WTC11 (cell line): ENCODE results near the gene GPLD1. TPM values are rescaled to one million over a fixed set of nuclear protein-coding genes. Genes with fewer than 3 reads are reported as not detected.

ENCODE experiments used
- ATAC-seq: fragments of 200-7000 bp; cut with Tn5 transposase; 2 replicates; pipeline ENCODE4 v1.10.0; 2021; ENCODE audit warnings: mild to moderate bottlenecking, moderate library complexity
- CTCF ChIA-PET: fragments of 300-600 bp; sonication (Branson Sonifier 250); formaldehyde crosslinking; loops from one replicate; lab custom pipeline; 2021; ENCODE audit warnings: antibody characterized with exemption; lab: Charles Lee
- POLR2A ChIA-PET: fragments of 350-600 bp; sonication (Branson Sonifier 250); formaldehyde crosslinking; loops from one replicate; lab custom pipeline; 2021; ENCODE audit warnings: antibody characterized with exemption; lab: Charles Lee
- DNase-seq: peaks from one replicate; pipeline ENCODE4 v3.0.0; 2021; ENCODE audit warnings: low spot score
- H3K27ac Mint-ChIP-seq: 2 replicates; pipeline ENCODE4 v1.8.0; 2021; ENCODE audit warnings: mixed read lengths
- H3K27me3 Mint-ChIP-seq: 2 replicates; pipeline ENCODE4 v1.8.0; 2021; ENCODE audit warnings: low read depth, mild to moderate bottlenecking, moderate library complexity, mixed read lengths
- H3K36me3 Mint-ChIP-seq: 2 replicates; pipeline ENCODE4 v1.8.0; 2021; ENCODE audit warnings: mixed read lengths
- H3K4me1 Mint-ChIP-seq: 2 replicates; pipeline ENCODE4 v1.8.0; 2022; ENCODE audit warnings: mixed read lengths
- H3K4me3 Mint-ChIP-seq: 2 replicates; pipeline ENCODE4 v1.8.0; 2021; ENCODE audit warnings: mild to moderate bottlenecking, moderate library complexity, mixed read lengths
- H3K9me3 Mint-ChIP-seq: 2 replicates; pipeline ENCODE4 v1.8.0; 2021; ENCODE audit warnings: mixed read lengths
- CBFB ChIP-seq: sonication (generic); formaldehyde crosslinking; IDR thresholded peaks from 2 replicates; pipeline ENCODE4 v1.8.1; 2022; ENCODE audit warnings: mild to moderate bottlenecking, low read depth, missing genetic modification reagents
- GABPB1 ChIP-seq: sonication (generic); formaldehyde crosslinking; IDR thresholded peaks from 2 replicates; pipeline ENCODE4 v1.8.1; 2023; ENCODE audit warnings: mild to moderate bottlenecking, missing genetic modification reagents
- GRHL2 ChIP-seq: fragments of 250-450 bp; sonication (Bioruptor Pico); IDR thresholded peaks from 2 replicates; pipeline ENCODE4 v1.8.0; 2022; ENCODE audit warnings: mild to moderate bottlenecking, moderate library complexity; ENCODE audit not compliant: insufficient replicate concordance, severe bottlenecking
- GTF2I ChIP-seq: fragments of 250-450 bp; sonication (Bioruptor Pico); conservative IDR thresholded peaks from 2 replicates; pipeline ENCODE4 v1.4.0; 2021; ENCODE audit warnings: mild to moderate bottlenecking
- MYBL2 ChIP-seq: sonication (generic); formaldehyde crosslinking; IDR thresholded peaks from 2 replicates; pipeline ENCODE4 v1.8.1; 2023; ENCODE audit warnings: mild to moderate bottlenecking, moderate library complexity, missing genetic modification reagents
- NFYB ChIP-seq: sonication (generic); formaldehyde crosslinking; conservative IDR thresholded peaks from 2 replicates; pipeline ENCODE4 v1.8.0; 2022; ENCODE audit warnings: low read depth, missing genetic modification reagents
- NR1H2 ChIP-seq: sonication (generic); formaldehyde crosslinking; IDR thresholded peaks from 2 replicates; pipeline ENCODE4 v1.9.0; 2021; ENCODE audit warnings: mild to moderate bottlenecking, moderate library complexity, missing genetic modification reagents
- NR2C2 ChIP-seq: sonication (generic); formaldehyde crosslinking; IDR thresholded peaks from 2 replicates; pipeline ENCODE4 v1.8.0; 2022; ENCODE audit warnings: mild to moderate bottlenecking, missing genetic modification reagents
- OVOL2 ChIP-seq: fragments of 250-450 bp; sonication (Bioruptor Pico); IDR thresholded peaks from 2 replicates; pipeline ENCODE4 v1.9.0; 2021; ENCODE audit warnings: mild to moderate bottlenecking, borderline replicate concordance
- SOX15 ChIP-seq: fragments of 250-450 bp; sonication (Bioruptor Pico); IDR thresholded peaks from 2 replicates; pipeline ENCODE4 v1.9.0; 2021; ENCODE audit warnings: mild to moderate bottlenecking
- TCF7 ChIP-seq: sonication (generic); formaldehyde crosslinking; IDR thresholded peaks from 2 replicates; pipeline ENCODE4 v1.8.0; 2022; ENCODE audit warnings: mild to moderate bottlenecking, low read depth, missing genetic modification reagents, moderate library complexity
- ZNF423 ChIP-seq: fragments of 250-450 bp; sonication (Bioruptor Pico); IDR thresholded peaks from 2 replicates; pipeline ENCODE4 v2.1.2; 2022; ENCODE audit warnings: mild to moderate bottlenecking, moderate library complexity
- total RNA-seq: library from RNA; stranded (reverse); gene quantifications from 3 replicates; pipeline ENCODE4 v1.2.3, GENCODE V29; 2021
- TF ChIP-seq, protein P1 (sequence below): fragments of 250-450 bp; sonication (Bioruptor Pico); IDR thresholded peaks from 2 replicates; pipeline ENCODE4 v1.9.0; 2021; ENCODE audit warnings: mild to moderate bottlenecking, borderline replicate concordance
- TF ChIP-seq, protein P2 (sequence below): sonication (generic); formaldehyde crosslinking; IDR thresholded peaks from 2 replicates; pipeline ENCODE4 v1.8.1; 2022; ENCODE audit warnings: low read depth, mild to moderate bottlenecking, moderate library complexity, missing genetic modification reagents, borderline replicate concordance
- TF ChIP-seq, protein P3 (sequence below): fragments of 250-450 bp; sonication (Bioruptor Pico); IDR thresholded peaks from 2 replicates; pipeline ENCODE4 v1.9.0; 2021; ENCODE audit warnings: mild to moderate bottlenecking
- TF ChIP-seq, protein P4 (sequence below): fragments of 250-450 bp; sonication (Bioruptor Pico); IDR thresholded peaks from 2 replicates; pipeline ENCODE4 v1.9.0; 2021; ENCODE audit warnings: moderate library complexity, mild to moderate bottlenecking, inconsistent platforms, borderline replicate concordance
- TF ChIP-seq, protein P5 (sequence below): sonication (generic); formaldehyde crosslinking; IDR thresholded peaks from 2 replicates; pipeline ENCODE4 v1.8.1; 2022; ENCODE audit warnings: missing genetic modification reagents, borderline replicate concordance
- TF ChIP-seq, protein P6 (sequence below): sonication (generic); formaldehyde crosslinking; IDR thresholded peaks from 2 replicates; pipeline ENCODE4 v1.8.0; 2023; ENCODE audit warnings: mild to moderate bottlenecking, missing genetic modification reagents

The GPLD1 gene
- total RNA-seq, 1 experiment from 2014 or later = 8.4 TPM

DNA sequence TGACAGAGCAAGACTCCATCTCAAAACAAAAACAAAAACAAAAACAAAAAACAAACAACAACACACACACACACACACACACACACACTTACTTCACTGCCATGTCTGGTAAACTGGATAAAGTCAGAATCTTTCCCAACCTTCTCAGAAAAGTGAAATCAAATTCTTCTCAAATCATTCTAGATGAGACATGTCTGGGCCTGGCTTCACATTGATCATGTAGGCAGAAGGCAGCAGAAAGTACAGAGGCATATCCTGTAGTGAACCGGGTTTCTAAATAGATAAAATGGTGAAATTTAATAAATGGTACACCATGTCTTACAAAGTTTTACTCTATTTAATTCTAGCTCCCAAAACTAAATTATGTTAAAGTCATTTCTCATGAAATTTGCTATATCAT, 101.6 kb downstream of the GPLD1 start:
- Mint-ChIP-seq H3K27me3 (no peaks in the 10 kb centered on the region), H3K4me1 (no peaks in the 10 kb centered on the region), H3K36me3 (peaks cover 3% of the 10 kb centered on the region; the same call in 1 of the 2 replicates), H3K4me3 (no peak overlapping the region), H3K27ac (no peak overlapping the region)
- POLR2A ChIA-PET = no interaction called here
- no peak for ATAC-seq
- no peak for DNase-seq
- no peak for TF ChIP-seq TCF7 (CRISPR knock-in tag)
- TF ChIP-seq GRHL2 (CRISPR knock-in tag) = no peak
- TF ChIP-seq, protein P1, sequence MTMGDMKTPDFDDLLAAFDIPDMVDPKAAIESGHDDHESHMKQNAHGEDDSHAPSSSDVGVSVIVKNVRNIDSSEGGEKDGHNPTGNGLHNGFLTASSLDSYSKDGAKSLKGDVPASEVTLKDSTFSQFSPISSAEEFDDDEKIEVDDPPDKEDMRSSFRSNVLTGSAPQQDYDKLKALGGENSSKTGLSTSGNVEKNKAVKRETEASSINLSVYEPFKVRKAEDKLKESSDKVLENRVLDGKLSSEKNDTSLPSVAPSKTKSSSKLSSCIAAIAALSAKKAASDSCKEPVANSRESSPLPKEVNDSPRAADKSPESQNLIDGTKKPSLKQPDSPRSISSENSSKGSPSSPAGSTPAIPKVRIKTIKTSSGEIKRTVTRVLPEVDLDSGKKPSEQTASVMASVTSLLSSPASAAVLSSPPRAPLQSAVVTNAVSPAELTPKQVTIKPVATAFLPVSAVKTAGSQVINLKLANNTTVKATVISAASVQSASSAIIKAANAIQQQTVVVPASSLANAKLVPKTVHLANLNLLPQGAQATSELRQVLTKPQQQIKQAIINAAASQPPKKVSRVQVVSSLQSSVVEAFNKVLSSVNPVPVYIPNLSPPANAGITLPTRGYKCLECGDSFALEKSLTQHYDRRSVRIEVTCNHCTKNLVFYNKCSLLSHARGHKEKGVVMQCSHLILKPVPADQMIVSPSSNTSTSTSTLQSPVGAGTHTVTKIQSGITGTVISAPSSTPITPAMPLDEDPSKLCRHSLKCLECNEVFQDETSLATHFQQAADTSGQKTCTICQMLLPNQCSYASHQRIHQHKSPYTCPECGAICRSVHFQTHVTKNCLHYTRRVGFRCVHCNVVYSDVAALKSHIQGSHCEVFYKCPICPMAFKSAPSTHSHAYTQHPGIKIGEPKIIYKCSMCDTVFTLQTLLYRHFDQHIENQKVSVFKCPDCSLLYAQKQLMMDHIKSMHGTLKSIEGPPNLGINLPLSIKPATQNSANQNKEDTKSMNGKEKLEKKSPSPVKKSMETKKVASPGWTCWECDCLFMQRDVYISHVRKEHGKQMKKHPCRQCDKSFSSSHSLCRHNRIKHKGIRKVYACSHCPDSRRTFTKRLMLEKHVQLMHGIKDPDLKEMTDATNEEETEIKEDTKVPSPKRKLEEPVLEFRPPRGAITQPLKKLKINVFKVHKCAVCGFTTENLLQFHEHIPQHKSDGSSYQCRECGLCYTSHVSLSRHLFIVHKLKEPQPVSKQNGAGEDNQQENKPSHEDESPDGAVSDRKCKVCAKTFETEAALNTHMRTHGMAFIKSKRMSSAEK (CRISPR knock-in tag) = no peak
- TF ChIP-seq NR1H2 (CRISPR knock-in tag) = no peak
- TF ChIP-seq CBFB (CRISPR knock-in tag) = no peak
- TF ChIP-seq, protein P2, sequence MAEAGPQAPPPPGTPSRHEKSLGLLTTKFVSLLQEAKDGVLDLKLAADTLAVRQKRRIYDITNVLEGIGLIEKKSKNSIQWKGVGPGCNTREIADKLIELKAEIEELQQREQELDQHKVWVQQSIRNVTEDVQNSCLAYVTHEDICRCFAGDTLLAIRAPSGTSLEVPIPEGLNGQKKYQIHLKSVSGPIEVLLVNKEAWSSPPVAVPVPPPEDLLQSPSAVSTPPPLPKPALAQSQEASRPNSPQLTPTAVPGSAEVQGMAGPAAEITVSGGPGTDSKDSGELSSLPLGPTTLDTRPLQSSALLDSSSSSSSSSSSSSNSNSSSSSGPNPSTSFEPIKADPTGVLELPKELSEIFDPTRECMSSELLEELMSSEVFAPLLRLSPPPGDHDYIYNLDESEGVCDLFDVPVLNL (CRISPR knock-in tag) = no peak
- no peak for TF ChIP-seq NR2C2 (CRISPR knock-in tag)
- TF ChIP-seq, all 79 proteins: peak for 0
- no peaks in the 10 kb centered on the region; the same call in 1 of the 2 replicates for H3K9me3 Mint-ChIP-seq
- CTCF ChIA-PET = interaction anchor here (2.3 to 2.8 kb wide), 2 partner anchors 28 to 105 kb away, joined by 14 to 56 read pairs; no protein-coding TSS in a partner anchor

DNA sequence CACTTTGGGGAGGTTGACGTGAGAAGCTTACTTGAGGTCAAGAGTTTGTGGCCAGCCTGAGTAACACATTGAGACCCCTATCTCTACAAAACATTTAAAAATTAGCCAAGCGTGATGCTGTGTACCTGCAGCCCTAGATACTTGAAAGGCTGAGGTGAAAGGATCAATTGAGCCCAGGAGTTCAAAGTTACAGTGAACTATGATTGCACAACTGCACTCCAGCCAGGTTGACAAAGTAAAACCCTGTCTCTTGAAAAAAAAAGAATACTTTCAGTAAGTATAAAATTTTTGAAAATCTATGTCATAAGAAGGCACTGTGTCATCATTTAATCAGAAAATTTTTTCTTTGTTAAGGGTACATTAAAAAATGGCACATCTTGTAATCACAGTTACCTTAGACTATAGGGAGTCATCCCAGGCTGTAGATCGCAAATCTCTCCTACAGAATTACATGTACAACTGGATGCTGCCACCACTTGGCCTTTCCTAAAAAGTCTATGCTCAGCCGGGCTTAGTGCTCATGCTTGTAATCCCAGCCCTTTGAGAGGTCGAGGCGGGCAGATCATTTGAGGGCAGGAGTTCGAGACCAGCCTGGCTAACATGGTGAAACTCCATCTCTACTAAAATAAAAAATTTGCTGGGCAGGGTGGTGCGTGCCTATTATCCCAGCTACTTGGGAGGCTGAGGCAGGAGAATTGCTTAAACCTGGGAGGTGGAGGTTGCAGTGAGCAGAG, 103.7 kb downstream of the GPLD1 start:
- Mint-ChIP-seq H3K27me3 (no peaks in the 10 kb centered on the region), H3K9me3 (no peaks in the 10 kb centered on the region; the same call in 1 of the 2 replicates), H3K36me3 (peaks cover 3% of the 10 kb centered on the region; the same call in 1 of the 2 replicates), H3K4me3 (no peak overlapping the region), H3K4me1 (no peaks in the 10 kb centered on the region), H3K27ac (no peak overlapping the region)
- CTCF ChIA-PET = interaction anchor here (0.5 to 1.4 kb wide), 2 partner anchors 102 to 112 kb away, joined by 3 to 5 read pairs; no protein-coding TSS in a partner anchor
- no peak for DNase-seq
- POLR2A ChIA-PET = no interaction called here
- ATAC-seq = no peak
- TF ChIP-seq SOX15 (CRISPR knock-in tag) = no peak
- TF ChIP-seq GABPB1 = no peak; the same call in 1 of the 2 replicates
- TF ChIP-seq GTF2I (CRISPR knock-in tag) = no peak
- TF ChIP-seq, protein P3, sequence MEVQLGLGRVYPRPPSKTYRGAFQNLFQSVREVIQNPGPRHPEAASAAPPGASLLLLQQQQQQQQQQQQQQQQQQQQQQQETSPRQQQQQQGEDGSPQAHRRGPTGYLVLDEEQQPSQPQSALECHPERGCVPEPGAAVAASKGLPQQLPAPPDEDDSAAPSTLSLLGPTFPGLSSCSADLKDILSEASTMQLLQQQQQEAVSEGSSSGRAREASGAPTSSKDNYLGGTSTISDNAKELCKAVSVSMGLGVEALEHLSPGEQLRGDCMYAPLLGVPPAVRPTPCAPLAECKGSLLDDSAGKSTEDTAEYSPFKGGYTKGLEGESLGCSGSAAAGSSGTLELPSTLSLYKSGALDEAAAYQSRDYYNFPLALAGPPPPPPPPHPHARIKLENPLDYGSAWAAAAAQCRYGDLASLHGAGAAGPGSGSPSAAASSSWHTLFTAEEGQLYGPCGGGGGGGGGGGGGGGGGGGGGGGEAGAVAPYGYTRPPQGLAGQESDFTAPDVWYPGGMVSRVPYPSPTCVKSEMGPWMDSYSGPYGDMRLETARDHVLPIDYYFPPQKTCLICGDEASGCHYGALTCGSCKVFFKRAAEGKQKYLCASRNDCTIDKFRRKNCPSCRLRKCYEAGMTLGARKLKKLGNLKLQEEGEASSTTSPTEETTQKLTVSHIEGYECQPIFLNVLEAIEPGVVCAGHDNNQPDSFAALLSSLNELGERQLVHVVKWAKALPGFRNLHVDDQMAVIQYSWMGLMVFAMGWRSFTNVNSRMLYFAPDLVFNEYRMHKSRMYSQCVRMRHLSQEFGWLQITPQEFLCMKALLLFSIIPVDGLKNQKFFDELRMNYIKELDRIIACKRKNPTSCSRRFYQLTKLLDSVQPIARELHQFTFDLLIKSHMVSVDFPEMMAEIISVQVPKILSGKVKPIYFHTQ (CRISPR knock-in tag) = no peak
- TF ChIP-seq, protein P4, sequence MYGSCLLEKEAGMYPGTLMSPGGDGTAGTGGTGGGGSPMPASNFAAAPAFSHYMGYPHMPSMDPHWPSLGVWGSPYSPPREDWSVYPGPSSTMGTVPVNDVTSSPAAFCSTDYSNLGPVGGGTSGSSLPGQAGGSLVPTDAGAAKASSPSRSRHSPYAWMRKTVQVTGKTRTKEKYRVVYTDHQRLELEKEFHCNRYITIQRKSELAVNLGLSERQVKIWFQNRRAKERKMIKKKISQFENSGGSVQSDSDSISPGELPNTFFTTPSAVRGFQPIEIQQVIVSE = no peak
- TF ChIP-seq, protein P2 (CRISPR knock-in tag) = no peak
- TF ChIP-seq ZNF423 = no peak
- no peak for TF ChIP-seq NFYB (CRISPR knock-in tag)
- TF ChIP-seq, protein P5, sequence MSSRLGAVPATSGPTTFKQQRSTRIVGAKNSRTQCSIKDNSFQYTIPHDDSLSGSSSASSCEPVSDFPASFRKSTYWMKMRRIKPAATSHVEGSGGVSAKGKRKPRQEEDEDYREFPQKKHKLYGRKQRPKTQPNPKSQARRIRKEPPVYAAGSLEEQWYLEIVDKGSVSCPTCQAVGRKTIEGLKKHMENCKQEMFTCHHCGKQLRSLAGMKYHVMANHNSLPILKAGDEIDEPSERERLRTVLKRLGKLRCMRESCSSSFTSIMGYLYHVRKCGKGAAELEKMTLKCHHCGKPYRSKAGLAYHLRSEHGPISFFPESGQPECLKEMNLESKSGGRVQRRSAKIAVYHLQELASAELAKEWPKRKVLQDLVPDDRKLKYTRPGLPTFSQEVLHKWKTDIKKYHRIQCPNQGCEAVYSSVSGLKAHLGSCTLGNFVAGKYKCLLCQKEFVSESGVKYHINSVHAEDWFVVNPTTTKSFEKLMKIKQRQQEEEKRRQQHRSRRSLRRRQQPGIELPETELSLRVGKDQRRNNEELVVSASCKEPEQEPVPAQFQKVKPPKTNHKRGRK (CRISPR knock-in tag) = no peak
- TF ChIP-seq, protein P6, sequence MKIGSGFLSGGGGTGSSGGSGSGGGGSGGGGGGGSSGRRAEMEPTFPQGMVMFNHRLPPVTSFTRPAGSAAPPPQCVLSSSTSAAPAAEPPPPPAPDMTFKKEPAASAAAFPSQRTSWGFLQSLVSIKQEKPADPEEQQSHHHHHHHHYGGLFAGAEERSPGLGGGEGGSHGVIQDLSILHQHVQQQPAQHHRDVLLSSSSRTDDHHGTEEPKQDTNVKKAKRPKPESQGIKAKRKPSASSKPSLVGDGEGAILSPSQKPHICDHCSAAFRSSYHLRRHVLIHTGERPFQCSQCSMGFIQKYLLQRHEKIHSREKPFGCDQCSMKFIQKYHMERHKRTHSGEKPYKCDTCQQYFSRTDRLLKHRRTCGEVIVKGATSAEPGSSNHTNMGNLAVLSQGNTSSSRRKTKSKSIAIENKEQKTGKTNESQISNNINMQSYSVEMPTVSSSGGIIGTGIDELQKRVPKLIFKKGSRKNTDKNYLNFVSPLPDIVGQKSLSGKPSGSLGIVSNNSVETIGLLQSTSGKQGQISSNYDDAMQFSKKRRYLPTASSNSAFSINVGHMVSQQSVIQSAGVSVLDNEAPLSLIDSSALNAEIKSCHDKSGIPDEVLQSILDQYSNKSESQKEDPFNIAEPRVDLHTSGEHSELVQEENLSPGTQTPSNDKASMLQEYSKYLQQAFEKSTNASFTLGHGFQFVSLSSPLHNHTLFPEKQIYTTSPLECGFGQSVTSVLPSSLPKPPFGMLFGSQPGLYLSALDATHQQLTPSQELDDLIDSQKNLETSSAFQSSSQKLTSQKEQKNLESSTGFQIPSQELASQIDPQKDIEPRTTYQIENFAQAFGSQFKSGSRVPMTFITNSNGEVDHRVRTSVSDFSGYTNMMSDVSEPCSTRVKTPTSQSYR = no peak
- no peak for TF ChIP-seq MYBL2 (CRISPR knock-in tag)
- no peak for TF ChIP-seq OVOL2 (CRISPR knock-in tag)
